ENCODE data around the gene TMBIM1. TPM values are rescaled to one million over a fixed set of nuclear protein-coding genes. Genes with fewer than 3 reads are reported as not detected.

The TMBIM1 gene
- total RNA-seq, 1 experiment from 2014 or later, result 23.5 TPM

DNA sequence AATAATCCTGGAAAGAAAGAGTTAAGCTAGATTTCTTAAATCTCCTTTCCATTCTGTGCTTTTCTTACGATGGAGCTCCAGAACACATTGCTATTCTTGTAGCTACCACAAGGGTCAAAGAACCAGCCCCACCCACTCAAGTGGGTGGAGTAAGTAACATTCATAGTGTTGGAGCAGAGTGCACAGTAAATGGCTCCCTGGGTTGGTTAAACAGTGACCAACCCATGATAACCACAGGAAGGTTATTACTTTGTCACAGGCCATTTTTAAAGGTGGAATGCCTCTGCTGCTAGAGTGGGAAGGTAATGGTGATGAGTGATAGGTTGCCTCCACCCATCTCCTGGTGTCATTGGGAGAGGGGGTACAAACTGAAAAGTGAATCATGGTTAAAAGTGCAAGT, 61.4 kb downstream of the TMBIM1 start:
- ATAC-seq (peak; percentile 60), DNase-seq (ENCODE audit: low spot score) (no peak)
- Mint-ChIP-seq H3K27ac (no peak overlapping the region), H3K9me3 (peaks cover 7% of the 10 kb centered on the region), H3K36me3 (peaks cover 78% of the 10 kb centered on the region), H3K4me3 (no peak overlapping the region), H3K27me3 (ENCODE audit: low read depth) (no peaks in the 10 kb centered on the region), H3K4me1 (no peaks in the 10 kb centered on the region)
- no peak for TF ChIP-seq TCF7 (CRISPR knock-in tag; IDR thresholded peaks at IDR 0.05; ENCODE audit: low read depth)
- no peak for TF ChIP-seq SMAD3 (CRISPR knock-in tag; IDR thresholded peaks at IDR 0.05; ENCODE audit: borderline replicate concordance)
- no peak for TF ChIP-seq ZNF263 (CRISPR knock-in tag; IDR thresholded peaks at IDR 0.05; ENCODE audit: low read depth)
- TF ChIP-seq, protein P1, sequence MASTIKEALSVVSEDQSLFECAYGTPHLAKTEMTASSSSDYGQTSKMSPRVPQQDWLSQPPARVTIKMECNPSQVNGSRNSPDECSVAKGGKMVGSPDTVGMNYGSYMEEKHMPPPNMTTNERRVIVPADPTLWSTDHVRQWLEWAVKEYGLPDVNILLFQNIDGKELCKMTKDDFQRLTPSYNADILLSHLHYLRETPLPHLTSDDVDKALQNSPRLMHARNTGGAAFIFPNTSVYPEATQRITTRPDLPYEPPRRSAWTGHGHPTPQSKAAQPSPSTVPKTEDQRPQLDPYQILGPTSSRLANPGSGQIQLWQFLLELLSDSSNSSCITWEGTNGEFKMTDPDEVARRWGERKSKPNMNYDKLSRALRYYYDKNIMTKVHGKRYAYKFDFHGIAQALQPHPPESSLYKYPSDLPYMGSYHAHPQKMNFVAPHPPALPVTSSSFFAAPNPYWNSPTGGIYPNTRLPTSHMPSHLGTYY (CRISPR knock-in tag; IDR thresholded peaks at IDR 0.05), result no peak
- no peak for TF ChIP-seq FOXP1 (CRISPR knock-in tag; IDR thresholded peaks at IDR 0.05; ENCODE audit: borderline replicate concordance)
- TF ChIP-seq, protein P2, sequence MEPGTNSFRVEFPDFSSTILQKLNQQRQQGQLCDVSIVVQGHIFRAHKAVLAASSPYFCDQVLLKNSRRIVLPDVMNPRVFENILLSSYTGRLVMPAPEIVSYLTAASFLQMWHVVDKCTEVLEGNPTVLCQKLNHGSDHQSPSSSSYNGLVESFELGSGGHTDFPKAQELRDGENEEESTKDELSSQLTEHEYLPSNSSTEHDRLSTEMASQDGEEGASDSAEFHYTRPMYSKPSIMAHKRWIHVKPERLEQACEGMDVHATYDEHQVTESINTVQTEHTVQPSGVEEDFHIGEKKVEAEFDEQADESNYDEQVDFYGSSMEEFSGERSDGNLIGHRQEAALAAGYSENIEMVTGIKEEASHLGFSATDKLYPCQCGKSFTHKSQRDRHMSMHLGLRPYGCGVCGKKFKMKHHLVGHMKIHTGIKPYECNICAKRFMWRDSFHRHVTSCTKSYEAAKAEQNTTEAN (CRISPR knock-in tag; IDR thresholded peaks at IDR 0.05), result no peak
- TF ChIP-seq PRRX2 (CRISPR knock-in tag; IDR thresholded peaks at IDR 0.05), result no peak
- no peak for TF ChIP-seq ZNF423 (CRISPR knock-in tag; IDR thresholded peaks at IDR 0.05)
- TF ChIP-seq, protein P3, sequence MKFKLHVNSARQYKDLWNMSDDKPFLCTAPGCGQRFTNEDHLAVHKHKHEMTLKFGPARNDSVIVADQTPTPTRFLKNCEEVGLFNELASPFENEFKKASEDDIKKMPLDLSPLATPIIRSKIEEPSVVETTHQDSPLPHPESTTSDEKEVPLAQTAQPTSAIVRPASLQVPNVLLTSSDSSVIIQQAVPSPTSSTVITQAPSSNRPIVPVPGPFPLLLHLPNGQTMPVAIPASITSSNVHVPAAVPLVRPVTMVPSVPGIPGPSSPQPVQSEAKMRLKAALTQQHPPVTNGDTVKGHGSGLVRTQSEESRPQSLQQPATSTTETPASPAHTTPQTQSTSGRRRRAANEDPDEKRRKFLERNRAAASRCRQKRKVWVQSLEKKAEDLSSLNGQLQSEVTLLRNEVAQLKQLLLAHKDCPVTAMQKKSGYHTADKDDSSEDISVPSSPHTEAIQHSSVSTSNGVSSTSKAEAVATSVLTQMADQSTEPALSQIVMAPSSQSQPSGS (CRISPR knock-in tag; IDR thresholded peaks at IDR 0.05; ENCODE audit: borderline replicate concordance, low read depth), result no peak
- TF ChIP-seq GTF2I (CRISPR knock-in tag; conservative IDR thresholded peaks at IDR 0.05), result no peak
- no peak for TF ChIP-seq NR3C1 (CRISPR knock-in tag; conservative IDR thresholded peaks at IDR 0.05; ENCODE audit: low read depth)
- ChIA-PET POLR2A (no interaction called here), CTCF (interaction anchor here (0.6 to 1.7 kb wide), 12 partner anchors 9 to 45 kb away, joined by 3 to 8 read pairs (median 4); partner anchors contain the start of genes AAMP, ARPC2, GPBAR1 and PNKD)

DNA sequence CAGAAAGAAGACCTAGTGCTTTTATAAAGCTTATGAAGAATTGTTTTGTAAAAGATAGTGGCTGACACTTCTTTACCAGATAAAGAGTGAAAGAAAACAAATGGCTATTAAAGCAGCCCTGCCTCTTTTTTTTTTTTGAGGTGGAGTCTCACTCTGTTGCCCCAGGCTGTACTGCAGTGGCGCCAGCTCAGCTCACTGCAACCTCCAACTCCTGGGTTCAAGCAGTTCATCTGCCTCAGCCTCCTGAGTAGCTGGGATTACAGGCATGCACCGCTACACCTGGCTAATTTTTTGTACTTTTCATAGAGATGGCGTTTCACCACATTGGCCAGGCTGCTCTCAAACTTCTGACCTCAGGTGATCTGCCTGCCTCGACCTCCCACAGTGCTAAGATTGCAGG, 62.5 kb downstream of the TMBIM1 start:
- Mint-ChIP-seq H3K4me3 (no peak overlapping the region), H3K27ac (no peak overlapping the region), H3K9me3 (peaks cover 7% of the 10 kb centered on the region), H3K36me3 (peaks cover 79% of the 10 kb centered on the region), H3K27me3 (ENCODE audit: low read depth) (no peaks in the 10 kb centered on the region), H3K4me1 (no peaks in the 10 kb centered on the region)
- ATAC-seq, result no peak
- DNase-seq (ENCODE audit: low spot score), result no peak
- ChIA-PET CTCF (interaction anchor here (0.6 to 1.5 kb wide), 3 partner anchors 8 to 61 kb away, joined by 3 to 4 read pairs (median 4); no protein-coding TSS in a partner anchor), POLR2A (no interaction called here)
- TF ChIP-seq, protein P4, sequence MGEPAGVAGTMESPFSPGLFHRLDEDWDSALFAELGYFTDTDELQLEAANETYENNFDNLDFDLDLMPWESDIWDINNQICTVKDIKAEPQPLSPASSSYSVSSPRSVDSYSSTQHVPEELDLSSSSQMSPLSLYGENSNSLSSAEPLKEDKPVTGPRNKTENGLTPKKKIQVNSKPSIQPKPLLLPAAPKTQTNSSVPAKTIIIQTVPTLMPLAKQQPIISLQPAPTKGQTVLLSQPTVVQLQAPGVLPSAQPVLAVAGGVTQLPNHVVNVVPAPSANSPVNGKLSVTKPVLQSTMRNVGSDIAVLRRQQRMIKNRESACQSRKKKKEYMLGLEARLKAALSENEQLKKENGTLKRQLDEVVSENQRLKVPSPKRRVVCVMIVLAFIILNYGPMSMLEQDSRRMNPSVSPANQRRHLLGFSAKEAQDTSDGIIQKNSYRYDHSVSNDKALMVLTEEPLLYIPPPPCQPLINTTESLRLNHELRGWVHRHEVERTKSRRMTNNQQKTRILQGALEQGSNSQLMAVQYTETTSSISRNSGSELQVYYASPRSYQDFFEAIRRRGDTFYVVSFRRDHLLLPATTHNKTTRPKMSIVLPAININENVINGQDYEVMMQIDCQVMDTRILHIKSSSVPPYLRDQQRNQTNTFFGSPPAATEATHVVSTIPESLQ (CRISPR knock-in tag; IDR thresholded peaks at IDR 0.05), result no peak
- no peak for TF ChIP-seq GTF2I (CRISPR knock-in tag; conservative IDR thresholded peaks at IDR 0.05)
- no peak for TF ChIP-seq OVOL2 (CRISPR knock-in tag; IDR thresholded peaks at IDR 0.05; ENCODE audit: borderline replicate concordance)
- TF ChIP-seq, protein P5, sequence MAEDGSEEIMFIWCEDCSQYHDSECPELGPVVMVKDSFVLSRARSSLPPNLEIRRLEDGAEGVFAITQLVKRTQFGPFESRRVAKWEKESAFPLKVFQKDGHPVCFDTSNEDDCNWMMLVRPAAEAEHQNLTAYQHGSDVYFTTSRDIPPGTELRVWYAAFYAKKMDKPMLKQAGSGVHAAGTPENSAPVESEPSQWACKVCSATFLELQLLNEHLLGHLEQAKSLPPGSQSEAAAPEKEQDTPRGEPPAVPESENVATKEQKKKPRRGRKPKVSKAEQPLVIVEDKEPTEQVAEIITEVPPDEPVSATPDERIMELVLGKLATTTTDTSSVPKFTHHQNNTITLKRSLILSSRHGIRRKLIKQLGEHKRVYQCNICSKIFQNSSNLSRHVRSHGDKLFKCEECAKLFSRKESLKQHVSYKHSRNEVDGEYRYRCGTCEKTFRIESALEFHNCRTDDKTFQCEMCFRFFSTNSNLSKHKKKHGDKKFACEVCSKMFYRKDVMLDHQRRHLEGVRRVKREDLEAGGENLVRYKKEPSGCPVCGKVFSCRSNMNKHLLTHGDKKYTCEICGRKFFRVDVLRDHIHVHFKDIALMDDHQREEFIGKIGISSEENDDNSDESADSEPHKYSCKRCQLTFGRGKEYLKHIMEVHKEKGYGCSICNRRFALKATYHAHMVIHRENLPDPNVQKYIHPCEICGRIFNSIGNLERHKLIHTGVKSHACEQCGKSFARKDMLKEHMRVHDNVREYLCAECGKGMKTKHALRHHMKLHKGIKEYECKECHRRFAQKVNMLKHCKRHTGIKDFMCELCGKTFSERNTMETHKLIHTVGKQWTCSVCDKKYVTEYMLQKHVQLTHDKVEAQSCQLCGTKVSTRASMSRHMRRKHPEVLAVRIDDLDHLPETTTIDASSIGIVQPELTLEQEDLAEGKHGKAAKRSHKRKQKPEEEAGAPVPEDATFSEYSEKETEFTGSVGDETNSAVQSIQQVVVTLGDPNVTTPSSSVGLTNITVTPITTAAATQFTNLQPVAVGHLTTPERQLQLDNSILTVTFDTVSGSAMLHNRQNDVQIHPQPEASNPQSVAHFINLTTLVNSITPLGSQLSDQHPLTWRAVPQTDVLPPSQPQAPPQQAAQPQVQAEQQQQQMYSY (CRISPR knock-in tag; IDR thresholded peaks at IDR 0.05), result no peak
- no peak for TF ChIP-seq SOX15 (CRISPR knock-in tag; IDR thresholded peaks at IDR 0.05)
- TF ChIP-seq, protein P6, sequence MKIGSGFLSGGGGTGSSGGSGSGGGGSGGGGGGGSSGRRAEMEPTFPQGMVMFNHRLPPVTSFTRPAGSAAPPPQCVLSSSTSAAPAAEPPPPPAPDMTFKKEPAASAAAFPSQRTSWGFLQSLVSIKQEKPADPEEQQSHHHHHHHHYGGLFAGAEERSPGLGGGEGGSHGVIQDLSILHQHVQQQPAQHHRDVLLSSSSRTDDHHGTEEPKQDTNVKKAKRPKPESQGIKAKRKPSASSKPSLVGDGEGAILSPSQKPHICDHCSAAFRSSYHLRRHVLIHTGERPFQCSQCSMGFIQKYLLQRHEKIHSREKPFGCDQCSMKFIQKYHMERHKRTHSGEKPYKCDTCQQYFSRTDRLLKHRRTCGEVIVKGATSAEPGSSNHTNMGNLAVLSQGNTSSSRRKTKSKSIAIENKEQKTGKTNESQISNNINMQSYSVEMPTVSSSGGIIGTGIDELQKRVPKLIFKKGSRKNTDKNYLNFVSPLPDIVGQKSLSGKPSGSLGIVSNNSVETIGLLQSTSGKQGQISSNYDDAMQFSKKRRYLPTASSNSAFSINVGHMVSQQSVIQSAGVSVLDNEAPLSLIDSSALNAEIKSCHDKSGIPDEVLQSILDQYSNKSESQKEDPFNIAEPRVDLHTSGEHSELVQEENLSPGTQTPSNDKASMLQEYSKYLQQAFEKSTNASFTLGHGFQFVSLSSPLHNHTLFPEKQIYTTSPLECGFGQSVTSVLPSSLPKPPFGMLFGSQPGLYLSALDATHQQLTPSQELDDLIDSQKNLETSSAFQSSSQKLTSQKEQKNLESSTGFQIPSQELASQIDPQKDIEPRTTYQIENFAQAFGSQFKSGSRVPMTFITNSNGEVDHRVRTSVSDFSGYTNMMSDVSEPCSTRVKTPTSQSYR (CRISPR knock-in tag; IDR thresholded peaks at IDR 0.05), result no peak
- TF ChIP-seq, protein P7, sequence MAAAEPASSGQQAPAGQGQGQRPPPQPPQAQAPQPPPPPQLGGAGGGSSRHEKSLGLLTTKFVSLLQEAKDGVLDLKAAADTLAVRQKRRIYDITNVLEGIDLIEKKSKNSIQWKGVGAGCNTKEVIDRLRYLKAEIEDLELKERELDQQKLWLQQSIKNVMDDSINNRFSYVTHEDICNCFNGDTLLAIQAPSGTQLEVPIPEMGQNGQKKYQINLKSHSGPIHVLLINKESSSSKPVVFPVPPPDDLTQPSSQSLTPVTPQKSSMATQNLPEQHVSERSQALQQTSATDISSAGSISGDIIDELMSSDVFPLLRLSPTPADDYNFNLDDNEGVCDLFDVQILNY (CRISPR knock-in tag; IDR thresholded peaks at IDR 0.05), result no peak
- no peak for TF ChIP-seq TEAD1 (CRISPR knock-in tag; IDR thresholded peaks at IDR 0.05)
- no peak for TF ChIP-seq ZNF138 (CRISPR knock-in tag; conservative IDR thresholded peaks at IDR 0.05)
- TF ChIP-seq, protein P8, sequence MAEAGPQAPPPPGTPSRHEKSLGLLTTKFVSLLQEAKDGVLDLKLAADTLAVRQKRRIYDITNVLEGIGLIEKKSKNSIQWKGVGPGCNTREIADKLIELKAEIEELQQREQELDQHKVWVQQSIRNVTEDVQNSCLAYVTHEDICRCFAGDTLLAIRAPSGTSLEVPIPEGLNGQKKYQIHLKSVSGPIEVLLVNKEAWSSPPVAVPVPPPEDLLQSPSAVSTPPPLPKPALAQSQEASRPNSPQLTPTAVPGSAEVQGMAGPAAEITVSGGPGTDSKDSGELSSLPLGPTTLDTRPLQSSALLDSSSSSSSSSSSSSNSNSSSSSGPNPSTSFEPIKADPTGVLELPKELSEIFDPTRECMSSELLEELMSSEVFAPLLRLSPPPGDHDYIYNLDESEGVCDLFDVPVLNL (CRISPR knock-in tag; IDR thresholded peaks at IDR 0.05; ENCODE audit: borderline replicate concordance, low read depth), result no peak
- TF ChIP-seq ZNF219 (CRISPR knock-in tag; IDR thresholded peaks at IDR 0.05; ENCODE audit: borderline replicate concordance), result no peak

All from WTC11 (cell line).